ENCODE data around the gene FBLN1. TPM values are rescaled to one million over a fixed set of nuclear protein-coding genes. Genes with fewer than 3 reads are reported as not detected.
A peak's percentile ranks its signal among the peaks of the same experiment; 100 is the strongest.

The FBLN1 gene
- total and polyA plus RNA-seq, 9 of the 15 experiments (the other 6 are each of a cell fraction or from before 2014, with no cell fraction given), result 0.66 TPM; not detected in 8

DNA sequence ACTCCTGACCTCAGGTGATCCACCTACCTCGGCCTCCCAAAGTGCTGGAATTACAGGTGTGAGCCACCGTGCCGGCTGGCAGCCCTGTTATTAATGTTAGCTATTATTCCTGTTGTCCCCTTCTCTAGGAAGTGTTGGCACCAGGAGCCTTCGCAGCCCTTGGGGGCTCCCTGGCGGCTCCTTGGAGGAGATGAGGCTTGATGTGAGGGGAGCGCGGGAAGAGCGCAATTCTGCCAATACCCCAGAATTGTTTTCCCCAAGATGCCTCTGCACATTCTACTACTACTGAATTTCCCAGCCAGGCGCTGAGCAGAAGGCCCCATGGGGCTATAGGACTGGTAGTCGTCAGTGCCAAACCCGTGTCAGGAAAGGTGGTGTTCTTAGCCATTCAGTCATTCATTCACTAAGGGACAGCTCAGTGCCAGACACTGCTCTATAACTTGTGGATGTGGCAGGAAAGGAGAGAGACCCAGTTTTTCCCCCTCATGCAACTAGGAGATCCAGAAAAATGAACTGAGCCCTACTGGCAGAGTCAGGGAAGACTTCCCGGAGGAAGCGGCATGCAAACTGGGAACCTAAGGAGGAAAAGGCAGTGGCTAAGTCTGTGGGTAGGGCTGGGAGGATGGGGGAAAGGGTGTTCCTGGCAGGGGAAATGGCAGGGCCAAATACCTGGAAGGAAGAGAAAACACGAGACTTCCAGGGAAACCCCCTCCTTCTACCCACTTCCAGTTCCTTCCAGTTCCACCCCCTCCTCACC lies 3.5 kb downstream of the FBLN1 start:
- intact Hi-C loops (cut with micrococcal nuclease), result no loop called here
- DNase-seq (ENCODE audit: extremely low read depth in 1 of 4, low spot score in 3 of 4) (no peak), FAIRE-seq (no peak), ATAC-seq (no peak)
- Histone ChIP-seq H3K4me2 (ENCODE audit: insufficient read depth, low read length) (no peak overlapping the region), H2AFZ (ENCODE audit: low read depth, low read length) (no peak overlapping the region), H3K36me3 (ENCODE audit: control insufficient read depth, insufficient read depth, low read length) (no peaks in the 10 kb centered on the region), H3K79me2 (ENCODE audit: control insufficient read depth, insufficient read depth, low read length) (no peaks in the 10 kb centered on the region), H3K27ac (ENCODE audit: extremely low read depth, low read depth, low read length) (no peak overlapping the region), H3K9me1 (ENCODE audit: control insufficient read depth, insufficient read depth, low read length) (no peaks in the 10 kb centered on the region), H4K20me1 (replicated peaks; ENCODE audit: control insufficient read depth, insufficient read depth, low read length) (no peaks in the 10 kb centered on the region), H3K4me1 (replicated peaks in 1 of 2; ENCODE audit: control insufficient read depth in 2 of 2, insufficient read depth in 2 of 2, low read length in 2 of 2) (peaks cover 0 to 12% of the 10 kb centered on the region in 2 experiments; a peak in 2 of 5 replicates), H3K9ac (ENCODE audit: insufficient read depth in 1 of 2, low read depth in 2 of 2, low read length in 2 of 2) (no peak overlapping the region), H3K9me3 (replicated peaks; ENCODE audit: control insufficient read depth, insufficient read depth, low read depth, low read length) (no peaks in the 10 kb centered on the region), H3K4me3 (no peak overlapping the region), H3K27me3 (ENCODE audit: control insufficient read depth in 2 of 2, insufficient read depth in 2 of 2, low read length in 2 of 2) (peaks cover 3 to 46% of the 10 kb centered on the region in 2 experiments; a peak in 3 of 5 replicates)
- WGBS (ENCODE audit: insufficient coverage, low coverage, missing lambda C conversion rate), result 30% methylated on average over 12 of the region's 14 CpGs
- BruUV-seq (replicated peaks), result no TSS peak
- CTCF ChIA-PET (ENCODE audit: low intra/inter-chr PET ratio), result no interaction called here
- TF ChIP-seq ZFP36 (IDR thresholded peaks at IDR 0.05; ENCODE audit: low read depth, low read length, partially characterized antibody), result peak; percentile 69
- TF ChIP-seq ZNF3 (CRISPR knock-in tag; IDR thresholded peaks at IDR 0.05), result no peak
- in situ Hi-C loops (cut with MboI), result no loop called here
- POLR2A ChIA-PET, result interaction anchor here (0.7 kb wide), 1 partner anchor 10 kb away, joined by 5 read pairs; no protein-coding TSS in a partner anchor

- POLR2A ChIA-PET, result interaction anchor here (0.6 to 0.7 kb wide), 2 partner anchors 10 to 17 kb away, joined by 3 to 5 read pairs; no protein-coding TSS in a partner anchor
- no peak overlapping the region for H3K4me2 ChIP-seq (ENCODE audit: insufficient read depth, low read length)
- 9% methylated on average over 8 of the region's 8 CpGs for WGBS (ENCODE audit: insufficient coverage, low coverage, missing lambda C conversion rate)
- no peak overlapping the region for H3K9ac ChIP-seq (ENCODE audit: insufficient read depth in 1 of 2, low read depth in 2 of 2, low read length in 2 of 2)
- H3K4me1 ChIP-seq (replicated peaks in 1 of 2; ENCODE audit: control insufficient read depth in 2 of 2, insufficient read depth in 2 of 2, low read length in 2 of 2), result peaks cover 0 to 12% of the 10 kb centered on the region in 2 experiments; a peak in 2 of 5 replicates
- TF ChIP-seq PHF8 (IDR thresholded peaks at IDR 0.05; ENCODE audit: borderline replicate concordance, low read length) (no peak), POLR3G (IDR thresholded peaks at IDR 0.05; ENCODE audit: extremely low read depth, insufficient read length, insufficient replicate concordance) (no peak), SPI1 (IDR thresholded peaks at IDR 0.05; ENCODE audit: borderline replicate concordance, low read depth, low read length) (no peak), TSHZ1 (CRISPR knock-in tag; IDR thresholded peaks at IDR 0.05) (no peak), CBX2 (IDR thresholded peaks at IDR 0.05; ENCODE audit: insufficient read depth, low read length, poor library complexity, severe bottlenecking) (no peak)
- H3K27ac ChIP-seq (ENCODE audit: extremely low read depth, low read depth, low read length), result no peak overlapping the region
- H4K20me1 ChIP-seq (replicated peaks; ENCODE audit: control insufficient read depth, insufficient read depth, low read length), result no peaks in the 10 kb centered on the region
- H3K9me1 ChIP-seq (ENCODE audit: control insufficient read depth, insufficient read depth, low read length), result no peaks in the 10 kb centered on the region
- ATAC-seq (no peak), DNase-seq (ENCODE audit: extremely low read depth in 1 of 4, low spot score in 3 of 4) (no peak), FAIRE-seq (no peak)
- H2AFZ ChIP-seq (ENCODE audit: low read depth, low read length), result no peak overlapping the region
- H3K36me3 ChIP-seq (ENCODE audit: control insufficient read depth, insufficient read depth, low read length), result no peaks in the 10 kb centered on the region
- CTCF ChIA-PET (ENCODE audit: low intra/inter-chr PET ratio), result no interaction called here
- in situ Hi-C loops (cut with MboI), result no loop called here
- peaks cover 3 to 43% of the 10 kb centered on the region in 2 experiments; a peak in 3 of 5 replicates for H3K27me3 ChIP-seq (ENCODE audit: control insufficient read depth in 2 of 2, insufficient read depth in 2 of 2, low read length in 2 of 2)
- H3K9me3 ChIP-seq (replicated peaks; ENCODE audit: control insufficient read depth, insufficient read depth, low read depth, low read length), result no peaks in the 10 kb centered on the region
- H3K4me3 ChIP-seq, result no peak overlapping the region
- H3K79me2 ChIP-seq (ENCODE audit: control insufficient read depth, insufficient read depth, low read length), result no peaks in the 10 kb centered on the region
- intact Hi-C loops (cut with micrococcal nuclease), result no loop called here
- no TSS peak for BruUV-seq (replicated peaks)
Observed at GRCh38 chr22:45506816-45507360, 4.2 kb downstream of the FBLN1 start.

Data from K562 (cell line).